H1 (cell line): ENCODE measurements around the gene KLC4.

Source experiments
- POLR2A ChIP-seq, 2 experiments: IDR thresholded peaks; 1 replicate in 1 of 2; 2 replicates in 1 of 2; pipeline ENCODE4 v1.6.1; 2011; ENCODE audit warnings: low read depth in 2 of 2, low read length in 2 of 2, mild to moderate bottlenecking in 2 of 2; ENCODE audit errors: control extremely low read depth in 1 of 2
- TF ChIP-seq, protein P1 (sequence below), 3 experiments: IDR thresholded peaks; 1 replicate in 2 of 3; 2 replicates in 1 of 3; pipeline versions ENCODE4 v1.5.1 to v1.6.1; 2011; ENCODE audit warnings: low read length in 3 of 3, mild to moderate bottlenecking in 3 of 3, inconsistent platforms in 2 of 3, low read depth in 1 of 3, moderate library complexity in 1 of 3; ENCODE audit not compliant: insufficient read depth in 1 of 3; ENCODE audit errors: control extremely low read depth in 1 of 3

DNA sequence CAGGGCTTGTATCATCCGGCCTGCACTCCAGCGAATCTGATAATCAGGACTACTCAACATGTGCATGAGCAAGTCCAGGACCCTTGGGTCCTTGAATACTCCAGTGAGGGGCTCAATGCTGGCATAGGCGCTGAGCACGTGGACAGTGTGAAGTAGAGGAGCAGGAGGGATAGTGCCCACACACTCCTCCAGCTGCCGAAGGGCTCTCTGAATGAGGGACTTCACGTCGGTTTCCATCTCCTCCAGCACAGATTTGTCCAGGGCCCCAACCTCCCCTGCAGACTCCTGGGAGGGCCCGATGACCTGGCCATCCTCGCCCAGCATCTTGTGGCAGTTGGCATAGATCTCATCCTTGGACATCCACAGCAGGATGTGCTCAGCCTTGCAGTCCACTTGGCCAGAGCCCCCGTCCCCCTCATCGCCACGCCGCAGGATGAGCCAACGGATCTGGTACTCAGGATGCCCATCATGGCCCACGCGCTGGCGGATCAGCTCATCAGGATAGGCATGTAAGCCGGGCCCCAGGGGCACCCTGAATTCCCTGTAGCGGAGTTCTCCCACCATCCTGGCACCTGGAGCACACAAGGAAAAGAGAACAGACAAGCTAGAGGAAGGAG lies 7.1 kb upstream of the KLC4 start:
- no peak for TF ChIP-seq POLR2A (IDR thresholded peaks at IDR 0.05; ENCODE audit: control extremely low read depth in 1 of 2, low read depth in 2 of 2, low read length in 2 of 2)
- TF ChIP-seq, protein P1, sequence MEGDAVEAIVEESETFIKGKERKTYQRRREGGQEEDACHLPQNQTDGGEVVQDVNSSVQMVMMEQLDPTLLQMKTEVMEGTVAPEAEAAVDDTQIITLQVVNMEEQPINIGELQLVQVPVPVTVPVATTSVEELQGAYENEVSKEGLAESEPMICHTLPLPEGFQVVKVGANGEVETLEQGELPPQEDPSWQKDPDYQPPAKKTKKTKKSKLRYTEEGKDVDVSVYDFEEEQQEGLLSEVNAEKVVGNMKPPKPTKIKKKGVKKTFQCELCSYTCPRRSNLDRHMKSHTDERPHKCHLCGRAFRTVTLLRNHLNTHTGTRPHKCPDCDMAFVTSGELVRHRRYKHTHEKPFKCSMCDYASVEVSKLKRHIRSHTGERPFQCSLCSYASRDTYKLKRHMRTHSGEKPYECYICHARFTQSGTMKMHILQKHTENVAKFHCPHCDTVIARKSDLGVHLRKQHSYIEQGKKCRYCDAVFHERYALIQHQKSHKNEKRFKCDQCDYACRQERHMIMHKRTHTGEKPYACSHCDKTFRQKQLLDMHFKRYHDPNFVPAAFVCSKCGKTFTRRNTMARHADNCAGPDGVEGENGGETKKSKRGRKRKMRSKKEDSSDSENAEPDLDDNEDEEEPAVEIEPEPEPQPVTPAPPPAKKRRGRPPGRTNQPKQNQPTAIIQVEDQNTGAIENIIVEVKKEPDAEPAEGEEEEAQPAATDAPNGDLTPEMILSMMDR (IDR thresholded peaks at IDR 0.05; ENCODE audit: control extremely low read depth in 1 of 3, insufficient read depth in 1 of 3, low read depth in 1 of 3, low read length in 3 of 3), result no peak
